Choroid plexus epithelial cell (primary cell): ENCODE measurements around the gene CHFR.
"Not testable (repeated sequence)": the region's sequence is repeated elsewhere in the genome, so short reads cannot be mapped to it uniquely, and the experiment has no call there.

Source experiments
- DNase-seq: peaks from one replicate; pipeline ENCODE4 v3.0.0-alpha.2; 2010; ENCODE audit warnings: low read depth
- H3K4me3 ChIP-seq: 2 replicates; pipeline ENCODE4 v1.5.1; 2011; ENCODE audit warnings: low read depth, mild to moderate bottlenecking, control low read depth, low read length, moderate library complexity
- CTCF ChIP-seq: conservative IDR thresholded peaks from 2 replicates; pipeline ENCODE4 v1.5.1; 2011; ENCODE audit warnings: low read depth, mild to moderate bottlenecking, control low read depth, inconsistent platforms, low read length, moderate library complexity

Gene CHFR

DNA sequence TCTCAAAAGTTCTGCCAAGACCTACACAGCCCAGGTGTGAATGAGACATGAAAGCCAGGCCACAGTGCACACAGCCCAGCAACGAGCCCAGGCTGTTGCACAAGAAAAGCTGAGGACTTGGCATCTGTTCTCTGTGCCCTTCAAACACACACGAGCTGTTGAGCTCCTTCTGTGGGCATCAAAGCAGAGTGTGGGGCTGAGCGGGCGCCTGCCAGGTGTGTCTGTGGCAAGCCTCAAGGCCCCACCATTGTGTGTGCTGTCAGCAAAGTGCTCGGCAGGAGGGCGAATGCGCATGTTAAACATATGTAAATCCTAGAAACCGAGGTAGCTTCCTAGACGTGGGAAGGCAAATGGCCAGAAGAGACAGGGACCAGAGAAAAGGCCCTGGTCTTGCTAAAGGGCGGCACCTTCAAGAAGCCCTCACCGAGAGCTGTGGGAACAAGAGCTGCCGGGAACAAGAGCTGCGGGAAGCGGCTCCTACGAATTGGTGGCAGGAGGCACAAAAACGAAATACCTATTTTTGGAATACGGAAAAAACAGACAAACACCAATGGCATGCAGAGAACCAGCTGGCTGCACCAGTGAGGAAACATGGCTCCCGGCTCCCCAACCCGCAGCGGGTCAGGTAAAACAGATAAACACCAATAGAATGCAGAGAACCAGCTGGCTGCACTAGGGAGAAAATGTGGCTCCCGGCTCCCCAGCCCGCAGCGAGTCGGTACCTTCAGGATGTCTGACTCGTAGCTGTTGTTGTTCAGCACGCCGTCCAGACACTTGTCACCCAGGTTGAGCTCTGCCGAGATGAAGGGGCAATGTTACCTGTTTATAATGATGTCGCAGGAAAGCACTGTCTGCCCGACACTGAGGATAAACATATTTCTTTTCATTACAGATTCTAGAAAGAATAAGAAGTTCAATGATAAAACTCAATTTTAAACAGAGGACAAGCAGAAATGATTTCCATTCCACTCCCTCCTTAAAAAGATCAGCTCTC is 39.7 kb downstream of the CHFR start:
- no peak for TF ChIP-seq CTCF
- no peak overlapping the region for H3K4me3 ChIP-seq
- DNase-seq = no peak

DNA sequence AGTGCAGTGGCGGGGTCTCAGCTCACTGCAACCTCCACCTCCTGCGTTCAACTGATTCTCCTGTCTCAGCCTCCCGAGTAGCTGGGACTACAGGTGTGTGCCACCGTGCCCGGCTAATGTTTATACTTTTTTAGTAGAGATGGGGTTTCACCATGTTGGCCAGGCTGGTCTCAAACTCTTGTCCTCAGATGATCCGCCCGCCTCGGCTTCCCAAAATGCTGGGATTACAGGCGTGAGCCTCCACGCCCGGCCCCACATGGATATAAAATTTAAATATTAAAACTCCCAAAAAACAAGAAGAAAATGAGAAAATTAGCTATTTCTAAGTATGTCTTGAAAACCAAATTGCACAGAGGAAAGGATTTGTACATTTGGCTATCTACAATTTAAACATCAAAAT is 42.7 kb downstream of the CHFR start:
- H3K4me3 ChIP-seq, DNase-seq: not testable (repeated sequence)

GRCh38 chr12:132842449-132843045 is 44.9 kb downstream of the CHFR start:
- DNase-seq = no peak
- no peak for TF ChIP-seq CTCF
- no peak overlapping the region for H3K4me3 ChIP-seq

DNA sequence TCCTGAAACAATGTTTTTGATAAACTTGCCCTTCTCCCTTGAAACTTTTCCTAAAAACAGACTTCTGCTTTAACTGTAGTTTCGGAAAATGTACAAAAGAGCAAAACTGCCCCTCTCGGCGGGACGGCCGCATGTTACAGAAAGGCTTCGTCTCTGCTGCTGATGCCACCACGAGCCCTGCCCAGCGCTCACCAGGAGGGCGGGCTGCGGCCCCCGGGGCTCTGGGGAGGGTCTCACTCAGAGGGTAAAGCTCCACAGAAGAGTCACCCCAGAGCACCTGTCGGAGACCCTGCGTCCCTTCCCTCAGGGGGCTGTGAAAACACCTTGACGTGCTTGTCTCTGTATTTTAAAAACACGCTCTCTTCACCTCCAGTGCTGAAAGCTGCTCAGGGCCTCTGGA is 46.3 kb downstream of the CHFR start:
- no peak for DNase-seq
- H3K4me3 ChIP-seq = no peak overlapping the region
- no peak for TF ChIP-seq CTCF

DNA sequence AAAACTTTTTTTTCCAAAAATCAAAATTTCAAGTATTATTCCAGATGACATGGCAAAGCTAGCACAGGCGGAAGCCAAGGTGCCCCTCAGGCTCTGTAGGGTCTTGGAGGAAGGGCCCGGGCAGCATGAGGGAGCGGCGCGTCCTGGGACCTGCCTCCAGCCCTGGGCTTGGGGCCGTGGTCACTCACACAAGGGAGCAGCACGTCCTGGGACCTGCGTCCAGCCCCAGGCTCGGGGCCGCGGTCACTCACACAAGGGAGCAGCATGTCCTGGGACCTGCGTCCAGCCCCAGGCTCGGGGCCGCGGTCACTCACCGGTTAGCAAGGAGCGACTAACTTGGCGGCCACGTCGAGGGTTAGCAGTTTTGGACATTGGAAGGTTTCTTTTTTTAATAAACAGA is 46.9 kb downstream of the CHFR start:
- H3K4me3 ChIP-seq = no peak overlapping the region
- no peak for TF ChIP-seq CTCF
- DNase-seq = no peak

GRCh38 chr12:132839558-132840235 is 47.7 kb downstream of the CHFR start:
- TF ChIP-seq CTCF = no peak
- no peak overlapping the region for H3K4me3 ChIP-seq
- DNase-seq = no peak

GRCh38 chr12:132838410-132839080 is 48.9 kb downstream of the CHFR start:
- TF ChIP-seq CTCF = no peak
- no peak for DNase-seq
- H3K4me3 ChIP-seq = no peak overlapping the region
